Heart right ventricle (tissue), 16 donors: Measurements from ENCODE around the gene SLC19A1. TPM values are rescaled to one million over a fixed set of nuclear protein-coding genes. Genes with fewer than 3 reads are reported as not detected.

Source experiments
- ATAC-seq, 8 donors: fragments of 200-7000 bp; cut with Tn5 transposase; one replicate each; pipeline ENCODE4 v1.9.1; 2020; ENCODE audit warnings: mild to moderate bottlenecking in 8 of 8, moderate library complexity in 8 of 8, moderate number of reproducible peaks in 1 of 8
- DNase-seq, 2 donors: peaks; one replicate each; pipeline ENCODE4 v3.0.0-alpha.2; 2020
- H3K27ac ChIP-seq, 10 donors: fragments of 200-600 bp; sonication (generic) in 2 of 10; one replicate each; pipeline versions ENCODE4 v1.5.0 to v1.8.0; 2020 to 2022; ENCODE audit warnings: mild to moderate bottlenecking in 3 of 10
- H3K27me3 ChIP-seq, 7 donors: fragments of 200-600 bp; one replicate each; pipeline ENCODE4 v1.8.0; 2021 to 2022; ENCODE audit warnings: mild to moderate bottlenecking in 2 of 7
- H3K36me3 ChIP-seq, 9 donors: fragments of 200-600 bp; sonication (generic) in 1 of 9; one replicate each; pipeline versions ENCODE4 v1.5.0 to v1.8.0; 2020 to 2022; ENCODE audit warnings: mild to moderate bottlenecking in 2 of 9
- H3K4me1 ChIP-seq, 9 donors: fragments of 200-600 bp; sonication (generic) in 1 of 9; one replicate each; pipeline versions ENCODE4 v1.5.0 to v1.8.0; 2020 to 2022; ENCODE audit warnings: mild to moderate bottlenecking in 4 of 9
- H3K4me3 ChIP-seq, 10 donors: fragments of 200-600 bp; sonication (generic) in 2 of 10; one replicate each; pipeline versions ENCODE4 v1.5.0 to v1.8.0; 2020 to 2022; ENCODE audit warnings: mild to moderate bottlenecking in 7 of 10, moderate library complexity in 2 of 10
- H3K9me3 ChIP-seq, 11 donors: fragments of 200-600 bp in 10 of 11; sonication (generic) in 2 of 11; one replicate each; pipeline versions ENCODE4 v1.5.0 to v1.8.0; 2013 to 2022; ENCODE audit warnings: mild to moderate bottlenecking in 2 of 11, control low read depth in 1 of 11, moderate library complexity in 1 of 11
- CTCF ChIP-seq, 9 donors: fragments of 200-600 bp; sonication (generic) in 2 of 9; IDR thresholded peaks; one replicate each; pipeline versions ENCODE4 v1.5.0 to v1.8.0; 2021 to 2022; ENCODE audit warnings: antibody characterized with exemption in 9 of 9, mild to moderate bottlenecking in 5 of 9, moderate library complexity in 1 of 9
- WGBS, 2 donors: extraction: QIAGEN DNeasy Blood & Tissue Kit; methylation state at CpG; one replicate each; pipeline ENCODE4 v1.1.7; 2013; ENCODE audit warnings: inconsistent platforms in 1 of 2; 5-methylcytosine and 5-hydroxymethylcytosine counted together
- intact Hi-C, 10 donors: fragments of 100-400 bp; cut with DNase I; formaldehyde crosslinking; loops; one replicate each; pipeline versions ENCODE4 v1.11.1 to v1.14.2; 2022
- polyA plus RNA-seq, 2 donors: library from polyadenylated mRNA; stranded (reverse); fragments of 200-250 nt; gene quantifications; one replicate each; pipeline ENCODE4 v1.2.3, GENCODE V29; 2013
- total RNA-seq, 10 donors: library from RNA; stranded (reverse); fragmentation: NEBNext Ultra II Directional in 3 of 10; extraction: Animal tissue kit (Norgen Biotek cat#: 25700) in 3 of 10; gene quantifications; one replicate each; pipeline versions ENCODE4 v1.2.1 to v1.2.4, GENCODE V29; 2021 to 2023
- donor health status: Arrhythmogenic right ventricular cardiomyopathy.
- donor health status: ischemic (EF 13 %, LVEDD 7.1; RV severe dilation, severe dysfunction).
- donor health status: healthy with polysubstance abuse.
- donor health status: DM: no; HTN: yes; CAD: no.
- donor health status: DM: no; HTN: no; CAD: no.
- donor health status: ischemic (EF 25% LVEDD 6.9; RV normal size, moderate dysfunction).
- donor health status: ischemic (EF 25% LVEDD 5.7; RV mildly dilated, moderate dysfunction).
- donor health status: healthy.
- donor health status: DM: yes; HTN: yes; CAD: no.
- donor health status: Ischemic cardiomyopathy.
- donor health status: ischemic (EF 35%, LVEDD 5.7; RV mildly dilated, moderate dysfunction).
- donor health status: nonischemic (EF 11% LVEDD 7.7; RV severe dilation, severe dysfunction).
- donor health status: DM: yes; HTN: yes; CAD: no.
- donor health status: PGD.
- donor health status: ischemic (EF 29% LVEDD 5.4; RV normal size, mild dysfunction).
- donor health status: nonischemic (EF 23%, LVEDD 6.1; RV moderate dilation, normal function).

SLC19A1 gene
- total and polyA plus RNA-seq, 12 donors: 1.5 to 8.5 (median 3.8) TPM

GRCh38 chr21:45530423-45531113 is 11.7 kb downstream of the SLC19A1 start:
- TF ChIP-seq CTCF (IDR thresholded peaks at IDR 0.05): no peak
- DNase-seq (peak in 1 of 2 donors; percentile 13), ATAC-seq (no peak)
- intact Hi-C loops: loop anchor here in 1 of 10 donors (2.0 kb wide), 1 partner anchor 52 kb away; no protein-coding TSS in a partner anchor
- 97 to 98% methylated on average over 50 of the region's 50 CpGs for WGBS, 2 donors
- Histone ChIP-seq H3K27ac (no peak overlapping the region), H3K9me3 (no peaks in the 10 kb centered on the region), H3K4me3 (no peak overlapping the region), H3K4me1 (peaks cover 0 to 36% (median 15%) of the 10 kb centered on the region in 9 donors), H3K36me3 (peaks cover 0 to 44% (median 0%) of the 10 kb centered on the region in 9 donors), H3K27me3 (no peaks in the 10 kb centered on the region)

GRCh38 chr21:45529785-45530422 is 12.3 kb downstream of the SLC19A1 start:
- Histone ChIP-seq H3K9me3 (no peaks in the 10 kb centered on the region), H3K4me3 (no peak overlapping the region), H3K27ac (no peak overlapping the region), H3K4me1 (peaks cover 0 to 29% (median 13%) of the 10 kb centered on the region in 9 donors), H3K36me3 (peaks cover 0 to 50% (median 0%) of the 10 kb centered on the region in 9 donors), H3K27me3 (no peaks in the 10 kb centered on the region)
- DNase-seq (no peak), ATAC-seq (no peak)
- 92 to 98% methylated on average over 11 of the region's 11 CpGs for WGBS, 2 donors
- intact Hi-C loops: loop anchor here in 2 of 10 donors (2.0 to 5.0 kb wide), 2 partner anchors 38 to 51 kb away; no protein-coding TSS in a partner anchor
- no peak for TF ChIP-seq CTCF (IDR thresholded peaks at IDR 0.05)

- H3K4me3 ChIP-seq: no peak overlapping the region
- peak in 1 of 2 donors; percentile 3 for DNase-seq
- peaks cover 0 to 22% (median 6%) of the 10 kb centered on the region in 9 donors for H3K4me1 ChIP-seq
- no peaks in the 10 kb centered on the region for H3K27me3 ChIP-seq
- H3K9me3 ChIP-seq: no peaks in the 10 kb centered on the region
- H3K36me3 ChIP-seq: peaks cover 0 to 52% (median 0%) of the 10 kb centered on the region in 9 donors
- no peak for TF ChIP-seq CTCF (IDR thresholded peaks at IDR 0.05)
- no peak overlapping the region for H3K27ac ChIP-seq
- 84 to 86% methylated on average over 20 of the region's 20 CpGs for WGBS, 2 donors
- ATAC-seq: no peak
- intact Hi-C loops: loop anchor here in 1 of 10 donors (5.0 kb wide), 1 partner anchor 37 kb away; no protein-coding TSS in a partner anchor
These were observed 13.1 kb downstream of the SLC19A1 start for GRCh38 chr21:45528981-45529784.
